Naive B cell (primary cell): ENCODE data around the gene TMEM8B. TPM values are rescaled to one million over a fixed set of nuclear protein-coding genes. Genes with fewer than 3 reads are reported as not detected.

Experiments used
- ATAC-seq, 2 donors: fragments of 150-1000 bp; cut with Tn5 transposase; 2 replicates each; pipeline ENCODE4 v1.10.0; 2021; ENCODE audit warnings: low read depth in 2 of 2, mild to moderate bottlenecking in 2 of 2, moderate library complexity in 2 of 2
- DNase-seq: peaks from one replicate; pipeline ENCODE4 v3.0.0; 2022
- H3K27ac Mint-ChIP-seq, 6 donors: one replicate each; pipeline ENCODE4 v1.8.0; 2020 to 2022; ENCODE audit warnings: mild to moderate bottlenecking in 6 of 6, mixed read lengths in 6 of 6, moderate library complexity in 5 of 6, inconsistent platforms in 2 of 6
- H3K27me3 Mint-ChIP-seq, 3 donors: one replicate each; pipeline ENCODE4 v1.8.0; 2021 to 2022; ENCODE audit warnings: mixed read lengths in 3 of 3, mild to moderate bottlenecking in 1 of 3
- H3K36me3 Mint-ChIP-seq, 2 donors: one replicate each; pipeline ENCODE4 v1.8.0; 2020 to 2022; ENCODE audit warnings: mixed read lengths in 2 of 2, inconsistent platforms in 1 of 2, mild to moderate bottlenecking in 1 of 2
- H3K4me1 Mint-ChIP-seq, 3 donors: one replicate each; pipeline ENCODE4 v1.8.0; 2020 to 2022; ENCODE audit warnings: mixed read lengths in 3 of 3, inconsistent platforms in 1 of 3, mild to moderate bottlenecking in 1 of 3, moderate library complexity in 1 of 3
- H3K4me3 Mint-ChIP-seq, 8 donors: one replicate each; pipeline ENCODE4 v1.8.0; 2020 to 2022; ENCODE audit warnings: mild to moderate bottlenecking in 8 of 8, mixed read lengths in 8 of 8, moderate library complexity in 8 of 8, inconsistent platforms in 2 of 8
- H3K9me3 Mint-ChIP-seq, 7 donors: one replicate each; pipeline ENCODE4 v1.8.0; 2020 to 2022; ENCODE audit warnings: mixed read lengths in 7 of 7, mild to moderate bottlenecking in 5 of 7, inconsistent platforms in 2 of 7, moderate library complexity in 1 of 7
- polyA plus RNA-seq, 6 donors: library from polyadenylated mRNA; unstranded; fragments of 300-500 nt; fragmentation: Illumina TruSeq; gene quantifications; one replicate each; pipeline ENCODE4 v1.2.3, GENCODE V29; 2021; ENCODE audit warnings: low read depth in 6 of 6

The TMEM8B gene
- polyA plus RNA-seq, 6 donors from 2014 or later: 1.7 to 3.3 (median 2.3) TPM

DNA sequence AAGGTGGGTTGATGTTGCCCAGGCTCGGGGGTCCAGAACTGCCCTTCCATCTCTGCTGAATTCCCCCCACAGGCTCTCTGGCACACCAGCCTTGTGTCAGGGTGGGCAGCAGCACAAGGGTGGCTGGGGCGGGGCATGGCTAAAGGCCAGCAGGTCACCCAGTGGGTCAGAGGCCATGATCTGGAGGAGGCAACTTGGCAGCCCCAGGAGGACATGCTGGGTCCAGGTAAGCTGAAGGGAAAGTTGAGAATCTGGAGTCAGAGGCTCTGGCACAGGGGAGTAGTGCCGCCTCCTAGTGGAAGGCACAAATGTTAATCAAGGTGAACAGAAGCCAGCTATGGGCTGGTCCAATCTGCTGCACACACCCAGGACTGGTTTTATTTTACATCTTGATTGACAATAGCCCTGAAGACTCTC is 6.2 kb downstream of the TMEM8B start:
- H3K4me1 Mint-ChIP-seq: peaks cover 52 to 57% (median 56%) of the 10 kb centered on the region in 3 donors
- peaks cover 0 to 2% (median 0%) of the 10 kb centered on the region in 7 donors for H3K9me3 Mint-ChIP-seq
- no peak for ATAC-seq
- H3K27ac Mint-ChIP-seq: peak overlapping the region in 1 of 6 donors; percentile 80
- peak overlapping the region in 3 of 8 donors; percentile 30 to 72 (median 31) for H3K4me3 Mint-ChIP-seq
- H3K36me3 Mint-ChIP-seq: no peaks in the 10 kb centered on the region
- H3K27me3 Mint-ChIP-seq: peaks cover 0 to 5% (median 0%) of the 10 kb centered on the region in 3 donors
- no peak for DNase-seq

DNA sequence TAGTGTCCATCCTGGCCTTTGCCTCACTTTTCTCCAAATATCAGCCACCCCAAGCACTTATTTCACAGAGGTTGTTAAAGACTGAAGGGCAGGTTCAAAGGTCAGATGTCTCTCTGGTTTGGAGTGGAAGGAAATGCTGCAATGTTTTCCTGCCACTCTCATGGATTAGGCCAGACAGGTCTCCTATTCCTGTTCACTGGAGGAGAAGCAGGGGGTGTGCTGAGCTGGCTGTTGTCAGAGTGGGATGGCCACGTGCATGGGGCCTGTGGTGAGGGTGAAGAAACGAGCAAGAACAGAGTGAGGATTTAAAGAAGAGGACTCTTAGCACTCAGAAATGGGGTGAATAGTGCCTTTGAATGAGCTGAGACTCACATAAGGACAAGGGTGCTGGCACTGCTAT is 6.7 kb downstream of the TMEM8B start:
- H3K27me3 Mint-ChIP-seq: peaks cover 0 to 5% (median 0%) of the 10 kb centered on the region in 3 donors

DNA sequence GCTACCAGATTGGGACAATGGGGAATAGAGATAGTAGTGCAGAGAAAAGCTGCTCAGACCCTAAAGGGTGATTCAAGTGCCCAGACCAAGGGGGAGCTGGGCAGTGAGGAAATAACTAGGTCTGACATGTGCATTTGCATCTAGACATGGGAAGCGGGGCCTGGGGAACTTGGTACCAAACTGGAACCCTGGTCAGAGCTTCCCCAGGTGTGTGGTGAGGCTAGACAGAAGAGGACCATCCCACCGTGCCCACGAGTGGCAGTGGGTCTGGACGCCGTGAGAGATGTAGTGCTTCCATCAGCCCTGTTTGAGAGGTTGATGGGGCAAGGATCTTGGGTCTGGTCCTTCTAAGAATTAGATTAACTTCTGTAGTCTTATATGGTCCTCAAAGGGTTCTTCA is 7.6 kb downstream of the TMEM8B start:
- Mint-ChIP-seq H3K27ac (peak overlapping the region in 1 of 6 donors; percentile 33), H3K36me3 (no peaks in the 10 kb centered on the region), H3K27me3 (peaks cover 0 to 5% (median 0%) of the 10 kb centered on the region in 3 donors), H3K4me3 (no peak overlapping the region), H3K9me3 (peaks cover 0 to 2% (median 0%) of the 10 kb centered on the region in 7 donors), H3K4me1 (peaks cover 54 to 57% (median 55%) of the 10 kb centered on the region in 3 donors)
- DNase-seq: no peak
- ATAC-seq: no peak

More for the DNA sequence above, 6.7 kb downstream of the TMEM8B start:
- H3K4me1 Mint-ChIP-seq: peaks cover 53 to 57% (median 56%) of the 10 kb centered on the region in 3 donors
- H3K4me3 Mint-ChIP-seq: peak overlapping the region in 1 of 8 donors; percentile 31
- no peak overlapping the region for H3K27ac Mint-ChIP-seq
- H3K9me3 Mint-ChIP-seq: peaks cover 0 to 2% (median 0%) of the 10 kb centered on the region in 7 donors
- ATAC-seq (no peak), DNase-seq (no peak)
- no peaks in the 10 kb centered on the region for H3K36me3 Mint-ChIP-seq

DNA sequence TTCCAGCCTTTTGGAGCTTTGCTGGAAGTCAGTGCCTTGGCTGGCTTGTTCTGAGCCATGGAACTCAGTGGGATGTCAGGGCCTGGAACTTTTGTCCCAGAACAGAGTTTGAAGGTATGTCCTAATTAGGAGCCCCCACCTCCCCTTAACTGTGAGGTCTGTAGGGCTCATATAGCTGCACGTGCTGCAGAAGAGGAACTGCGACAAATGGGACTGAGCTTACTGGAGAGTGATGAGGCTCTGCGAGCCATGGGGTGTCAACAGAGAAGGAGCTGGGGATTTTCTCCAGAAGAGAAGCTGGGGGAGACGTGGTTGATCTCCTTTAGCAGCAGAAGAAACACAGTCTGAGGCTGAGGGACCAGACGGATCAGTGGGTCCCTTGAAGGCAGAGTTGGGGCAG is 10.9 kb downstream of the TMEM8B start:
- DNase-seq: peak; percentile 40
- Mint-ChIP-seq H3K36me3 (no peaks in the 10 kb centered on the region), H3K27me3 (peaks cover 0 to 5% (median 0%) of the 10 kb centered on the region in 3 donors), H3K27ac (peak overlapping the region in 2 of 6 donors; percentile 59 to 81), H3K9me3 (peaks cover 0 to 2% (median 0%) of the 10 kb centered on the region in 7 donors), H3K4me1 (peaks cover 53 to 61% (median 60%) of the 10 kb centered on the region in 3 donors), H3K4me3 (no peak overlapping the region)
- peak; percentile 64 to 71 for ATAC-seq

DNA sequence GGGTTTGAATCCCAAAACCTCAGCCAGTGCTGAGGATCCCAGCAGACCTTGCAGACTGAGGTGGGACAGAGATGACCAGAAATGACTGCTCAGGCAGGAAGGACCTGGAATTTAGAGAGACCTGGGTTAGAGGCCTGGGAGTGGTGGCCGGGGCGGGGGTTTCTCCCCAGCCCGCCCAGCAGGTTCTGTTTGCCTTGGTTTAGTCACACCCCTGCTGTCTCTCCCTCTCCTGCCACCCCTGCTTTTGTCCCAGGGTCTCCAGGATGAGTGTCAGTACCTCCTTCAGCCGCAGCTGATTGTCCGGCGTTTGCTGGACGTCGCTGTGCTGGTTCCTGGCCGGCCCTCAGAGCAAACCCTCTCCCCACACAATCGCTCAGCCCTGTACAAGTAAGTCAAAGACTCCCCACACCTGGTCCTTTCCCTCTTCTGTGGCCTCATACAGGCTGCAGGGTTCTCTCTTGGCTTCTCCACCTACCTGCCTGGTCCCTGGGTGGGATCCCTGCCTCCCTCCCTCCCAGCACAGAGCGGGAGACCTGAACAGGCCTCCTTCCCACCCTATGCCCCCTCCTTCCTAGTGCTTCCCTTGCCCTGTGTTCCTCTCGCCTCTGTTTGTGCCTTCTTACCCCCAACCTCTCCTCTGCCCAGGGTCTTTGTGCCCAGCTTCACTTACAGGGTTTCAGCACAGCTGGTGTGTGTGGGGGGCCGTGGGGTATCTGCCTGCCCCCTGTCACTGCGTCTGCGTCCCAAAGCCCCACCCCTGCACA is 12.0 kb downstream of the TMEM8B start:
- ATAC-seq (no peak), DNase-seq (no peak)
- Mint-ChIP-seq H3K36me3 (no peaks in the 10 kb centered on the region), H3K4me1 (peaks cover 60 to 64% (median 62%) of the 10 kb centered on the region in 3 donors), H3K27ac (peak overlapping the region in 3 of 6 donors; percentile 29 to 72 (median 37)), H3K27me3 (peaks cover 0 to 5% (median 0%) of the 10 kb centered on the region in 3 donors), H3K4me3 (no peak overlapping the region), H3K9me3 (peaks cover 0 to 2% (median 0%) of the 10 kb centered on the region in 7 donors)

DNA sequence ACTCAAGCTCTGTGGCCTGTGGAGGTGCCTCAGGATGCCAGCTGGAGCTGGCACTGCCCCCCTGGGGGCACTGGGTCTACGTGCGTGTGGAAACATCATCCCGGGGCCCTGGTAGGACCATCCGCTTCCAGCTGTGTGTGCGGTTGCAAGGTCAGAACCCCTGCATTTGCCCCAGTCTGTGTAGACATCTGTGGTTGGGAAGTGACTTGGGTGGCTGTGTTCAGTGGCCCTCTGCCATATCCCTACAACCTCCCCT is 12.5 kb downstream of the TMEM8B start:
- Mint-ChIP-seq H3K4me3 (no peak overlapping the region), H3K9me3 (peaks cover 0 to 2% (median 0%) of the 10 kb centered on the region in 7 donors), H3K27me3 (peaks cover 0 to 5% (median 0%) of the 10 kb centered on the region in 3 donors), H3K36me3 (no peaks in the 10 kb centered on the region), H3K4me1 (peaks cover 58 to 66% (median 61%) of the 10 kb centered on the region in 3 donors), H3K27ac (no peak overlapping the region)
- DNase-seq: no peak
- no peak for ATAC-seq

DNA sequence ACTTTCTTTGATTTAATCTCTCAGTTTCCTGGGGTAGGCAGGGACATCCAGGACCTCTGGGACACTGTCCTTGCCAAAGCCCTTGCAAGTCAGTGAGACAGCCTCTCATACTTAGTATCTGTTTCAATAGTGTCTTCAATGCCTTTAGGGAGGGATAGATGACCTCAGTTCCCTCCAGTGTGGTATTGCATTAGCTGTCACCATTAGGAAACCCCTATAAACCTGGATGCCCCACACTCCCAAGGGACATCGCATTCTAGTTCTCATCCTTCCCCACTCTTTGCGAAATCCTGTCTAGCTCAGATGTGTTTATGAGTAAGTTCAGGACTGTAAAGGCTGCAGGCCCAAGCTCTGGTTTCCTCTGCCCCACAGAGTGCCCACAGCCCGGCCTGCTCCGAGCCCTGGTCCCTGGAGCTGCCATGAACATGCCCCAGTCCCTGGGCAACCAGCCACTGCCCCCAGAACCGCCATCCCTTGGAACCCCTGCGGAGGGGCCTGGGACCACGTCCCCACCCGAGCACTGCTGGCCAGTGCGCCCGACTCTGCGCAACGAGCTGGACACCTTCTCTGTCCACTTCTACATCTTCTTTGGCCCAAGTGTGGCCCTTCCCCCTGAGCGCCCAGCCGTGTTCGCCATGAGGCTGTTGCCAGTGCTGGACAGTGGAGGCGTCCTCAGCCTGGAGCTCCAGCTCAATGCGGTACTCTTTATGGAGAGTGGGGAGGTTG is 13.2 kb downstream of the TMEM8B start:
- peak overlapping the region in 1 of 8 donors; percentile 40 for H3K4me3 Mint-ChIP-seq
- peaks cover 0 to 5% (median 0%) of the 10 kb centered on the region in 3 donors for H3K27me3 Mint-ChIP-seq
- peak overlapping the region in 1 of 6 donors; percentile 64 for H3K27ac Mint-ChIP-seq
- peaks cover 61 to 72% (median 62%) of the 10 kb centered on the region in 3 donors for H3K4me1 Mint-ChIP-seq
- H3K9me3 Mint-ChIP-seq: peaks cover 0 to 2% (median 0%) of the 10 kb centered on the region in 7 donors
- ATAC-seq: no peak
- no peak for DNase-seq
- H3K36me3 Mint-ChIP-seq: no peaks in the 10 kb centered on the region

DNA sequence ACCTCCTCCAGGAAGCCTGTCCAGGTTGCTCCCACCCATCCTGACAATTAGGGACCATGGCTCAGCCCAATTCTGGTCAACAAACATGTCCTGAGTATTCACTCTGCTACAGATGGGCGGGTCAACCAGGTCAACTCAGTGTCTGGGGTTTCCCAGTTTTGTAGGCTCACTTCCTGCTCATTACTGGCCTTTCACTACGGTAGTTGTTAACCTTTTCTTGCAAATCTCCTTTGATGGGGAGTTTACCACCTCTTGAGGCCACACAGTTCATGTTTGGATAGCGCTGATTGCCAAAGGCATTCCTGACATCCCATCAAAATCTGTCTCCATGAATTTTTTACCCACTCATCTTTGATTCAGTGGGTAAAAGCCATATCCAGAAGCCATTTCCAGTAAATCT is 13.8 kb downstream of the TMEM8B start:
- H3K4me1 Mint-ChIP-seq: peaks cover 67 to 78% (median 68%) of the 10 kb centered on the region in 3 donors

DNA sequence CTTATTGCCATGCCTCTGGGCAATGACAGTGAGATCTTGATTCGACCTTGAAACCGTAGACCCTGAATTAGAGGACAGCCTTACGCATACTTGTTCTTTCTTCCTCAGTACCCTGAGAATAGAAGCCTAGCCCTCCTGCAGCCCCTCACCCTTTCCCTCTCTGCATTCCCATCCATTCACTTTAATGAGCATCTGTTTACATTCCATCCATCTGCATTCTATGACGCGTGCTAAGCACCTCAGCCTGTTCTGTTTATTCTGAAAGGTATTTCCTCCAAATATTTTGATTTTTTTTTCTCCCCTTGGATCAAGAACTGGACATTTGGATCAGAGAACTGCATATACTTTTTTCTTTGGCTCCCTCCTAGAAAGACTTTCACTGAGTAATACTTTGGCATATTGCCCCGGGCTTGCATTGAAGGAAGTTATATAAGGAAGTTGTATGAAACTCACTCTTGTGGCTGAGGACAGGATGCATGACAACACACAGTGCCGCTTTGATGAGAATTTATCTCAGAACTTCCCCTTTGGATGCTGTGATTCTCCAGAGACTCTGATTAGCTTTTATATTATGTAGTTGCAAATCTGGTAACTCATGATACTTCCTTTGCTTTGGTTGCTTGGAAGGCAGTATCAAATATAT is 15.7 kb downstream of the TMEM8B start:
- Mint-ChIP-seq H3K36me3 (no peaks in the 10 kb centered on the region), H3K27me3 (peaks cover 0 to 4% (median 0%) of the 10 kb centered on the region in 3 donors), H3K9me3 (peaks cover 0 to 2% (median 0%) of the 10 kb centered on the region in 7 donors), H3K4me1 (peaks cover 65 to 86% (median 75%) of the 10 kb centered on the region in 3 donors), H3K27ac (peak overlapping the region in 5 of 6 donors; percentile 7 to 70 (median 44)), H3K4me3 (peak overlapping the region in 7 of 8 donors; percentile 2 to 68 (median 36))
- DNase-seq (peak; percentile 81), ATAC-seq (peak; percentile 89 to 90)

More for the DNA sequence above, 13.8 kb downstream of the TMEM8B start:
- Mint-ChIP-seq H3K4me3 (no peak overlapping the region), H3K9me3 (peaks cover 0 to 2% (median 0%) of the 10 kb centered on the region in 7 donors), H3K36me3 (no peaks in the 10 kb centered on the region), H3K27me3 (peaks cover 0 to 5% (median 0%) of the 10 kb centered on the region in 3 donors), H3K27ac (peak overlapping the region in 2 of 6 donors; percentile 62 to 64)
- no peak for ATAC-seq
- no peak for DNase-seq

DNA sequence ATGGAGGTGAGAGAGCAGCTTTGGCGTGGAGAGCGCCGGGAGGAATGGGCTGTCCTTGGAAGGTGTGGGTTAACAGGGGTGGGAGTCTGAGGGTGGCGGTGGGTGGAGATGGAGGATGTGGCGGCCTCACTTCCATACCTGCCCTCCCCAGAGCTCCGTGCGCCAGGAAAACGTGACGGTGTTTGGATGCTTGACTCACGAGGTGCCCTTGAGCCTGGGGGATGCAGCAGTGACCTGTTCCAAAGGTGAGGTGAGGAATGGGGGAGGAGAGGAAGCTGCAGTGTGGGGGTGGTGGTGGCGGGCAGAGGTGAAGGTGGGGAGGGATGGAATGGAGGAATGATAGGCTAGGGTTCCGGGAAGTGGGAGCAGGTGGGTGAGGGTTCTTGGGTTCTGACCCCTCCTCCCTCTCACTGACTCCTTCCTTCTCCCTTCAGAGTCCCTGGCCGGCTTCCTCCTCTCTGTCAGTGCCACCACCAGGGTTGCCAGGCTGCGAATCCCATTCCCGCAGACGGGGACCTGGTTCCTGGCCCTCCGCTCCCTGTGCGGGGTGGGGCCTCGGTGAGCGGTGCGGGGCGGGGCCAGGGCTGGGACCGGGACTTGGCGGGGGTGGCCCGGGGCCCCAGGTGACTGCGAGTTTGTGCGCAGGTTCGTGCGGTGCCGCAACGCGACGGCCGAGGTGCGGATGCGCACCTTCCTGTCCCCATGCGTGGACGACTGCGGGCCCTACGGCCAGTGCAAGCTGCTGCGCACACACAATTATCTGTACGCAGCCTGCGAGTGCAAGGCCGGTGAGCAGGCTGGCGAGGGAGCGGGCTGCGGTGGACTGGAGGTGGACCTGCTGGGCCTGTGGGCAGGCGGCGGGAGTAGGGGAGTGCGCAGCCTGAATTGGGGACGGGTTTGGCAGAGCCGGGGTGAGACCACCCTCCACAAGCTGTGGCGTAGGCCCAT is 17.1 kb downstream of the TMEM8B start:
- H3K36me3 Mint-ChIP-seq: no peaks in the 10 kb centered on the region
- DNase-seq (no peak), ATAC-seq (no peak)
- H3K4me1 Mint-ChIP-seq: peaks cover 55 to 75% (median 62%) of the 10 kb centered on the region in 3 donors
- no peaks in the 10 kb centered on the region for H3K27me3 Mint-ChIP-seq
- H3K4me3 Mint-ChIP-seq: peak overlapping the region in 7 of 8 donors; percentile 23 to 78 (median 62)
- H3K27ac Mint-ChIP-seq: peak overlapping the region in 4 of 6 donors; percentile 45 to 89 (median 58)
- no peaks in the 10 kb centered on the region for H3K9me3 Mint-ChIP-seq

DNA sequence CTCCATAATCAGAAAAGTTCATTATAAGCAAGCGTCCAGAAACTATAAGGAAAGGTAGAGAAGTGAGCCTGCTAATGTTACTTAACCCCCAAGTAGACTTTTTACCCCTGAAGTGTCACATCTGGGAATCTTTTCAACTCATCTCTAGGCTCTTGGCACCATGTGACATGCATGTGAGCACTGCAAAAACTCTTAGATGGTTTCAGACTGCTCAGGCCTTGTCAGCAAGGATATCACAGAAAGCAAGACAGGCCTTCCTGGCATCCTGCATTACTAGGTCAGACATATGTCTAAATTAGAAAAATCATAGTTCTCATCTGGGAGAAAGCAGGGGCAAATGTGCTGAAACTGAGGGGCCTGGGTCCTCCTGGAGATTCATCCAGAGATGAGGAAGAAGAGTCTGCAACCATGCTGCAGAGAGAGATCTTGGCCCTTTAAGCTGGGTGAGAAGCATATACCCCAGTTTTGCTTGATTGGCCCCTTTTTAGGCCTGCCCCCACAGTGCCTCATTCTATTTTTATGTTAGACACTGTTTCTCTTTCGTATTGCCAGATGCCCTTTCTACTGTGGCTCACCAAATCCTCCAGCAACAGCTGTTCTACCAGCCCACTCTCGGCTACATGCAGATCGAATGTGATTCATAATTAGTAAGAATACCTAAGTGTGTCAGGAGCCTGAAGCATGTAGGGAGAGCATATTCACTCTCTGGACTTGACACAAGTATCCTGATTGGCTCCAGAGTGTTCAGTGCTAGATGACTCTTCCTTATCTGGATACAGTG is 19.0 kb downstream of the TMEM8B start:
- Mint-ChIP-seq H3K4me3 (peak overlapping the region; percentile 0 to 82 (median 60)), H3K9me3 (no peaks in the 10 kb centered on the region), H3K27ac (peak overlapping the region in 4 of 6 donors; percentile 39 to 84 (median 69)), H3K27me3 (no peaks in the 10 kb centered on the region), H3K36me3 (no peaks in the 10 kb centered on the region), H3K4me1 (peaks cover 46 to 60% (median 48%) of the 10 kb centered on the region in 3 donors)
- DNase-seq (peak; percentile 66), ATAC-seq (peak; percentile 68)
